H1 (cell line): ENCODE data around the gene SATB2. TPM values are rescaled to one million over a fixed set of nuclear protein-coding genes. Genes with fewer than 3 reads are reported as not detected.

Experiments
- CTCF ChIA-PET: fragments of 300-600 bp; sonication (Branson Sonifier 250); formaldehyde crosslinking; loops from one replicate; lab custom pipeline; 2021; ENCODE audit not compliant: partially characterized antibody; lab: Charles Lee
- POLR2A ChIA-PET: fragments of 300-600 bp; sonication (Branson Sonifier 250); formaldehyde crosslinking; loops from one replicate; lab custom pipeline; 2021; ENCODE audit warnings: inconsistent platforms; ENCODE audit not compliant: partially characterized antibody; lab: Charles Lee
- DNase-seq, 2 experiments: peaks; one replicate each; pipeline versions ENCODE4 v3.0.0 to v3.0.0-alpha.2; 2010 to 2022; ENCODE audit warnings: low spot score in 2 of 2, low read depth in 1 of 2, mixed read lengths in 1 of 2
- FAIRE-seq: peaks from 2 replicates; lab custom pipeline; 2011; peaks lifted over from hg19 to GRCh38; lab: Jason Lieb, UNC
- H2AFZ ChIP-seq: 2 replicates; pipeline ENCODE4 v1.8.1; 2012; ENCODE audit warnings: low read length, inconsistent platforms
- H2AK5ac ChIP-seq: 2 replicates; pipeline ENCODE4 v1.6.1; 2013; ENCODE audit warnings: low read depth, low read length
- H2BK120ac ChIP-seq: replicated peaks from 2 replicates; pipeline ENCODE3; 2013; ENCODE audit warnings: low read depth, low read length, inconsistent platforms
- H2BK12ac ChIP-seq: 2 replicates; pipeline ENCODE4 v1.6.1; 2013; ENCODE audit warnings: low read depth, low read length
- H2BK15ac ChIP-seq: 2 replicates; pipeline ENCODE4 v1.6.1; 2013; ENCODE audit warnings: low read length
- H2BK20ac ChIP-seq: 2 replicates; pipeline ENCODE4 v1.6.1; 2013; ENCODE audit warnings: low read length
- H2BK5ac ChIP-seq: 2 replicates; pipeline ENCODE4 v1.6.1; 2013; ENCODE audit warnings: low read depth, low read length
- H3K14ac ChIP-seq: 2 replicates; pipeline ENCODE4 v1.6.1; 2013; ENCODE audit warnings: inconsistent platforms; ENCODE audit not compliant: insufficient read length
- H3K18ac ChIP-seq: 2 replicates; pipeline ENCODE4 v1.6.1; 2013; ENCODE audit warnings: low read length; ENCODE audit errors: extremely low read depth
- H3K23ac ChIP-seq: 2 replicates; pipeline ENCODE4 v1.6.1; 2013; ENCODE audit warnings: inconsistent platforms; ENCODE audit not compliant: insufficient read length
- H3K23me2 ChIP-seq: 2 replicates; pipeline ENCODE4 v1.6.1; 2013; ENCODE audit warnings: low read depth, low read length
- H3K27ac ChIP-seq: 2 replicates; pipeline ENCODE4 v1.6.1; 2011; ENCODE audit warnings: low read depth, low read length, inconsistent platforms
- H3K27me3 ChIP-seq, 4 experiments: replicated peaks in 1 of 4; 1 replicate in 1 of 4; 2 replicates in 3 of 4; pipeline versions ENCODE4 v1.6.1 to v1.8.1; 2011 to 2013; ENCODE audit warnings: low read length in 3 of 4, mild to moderate bottlenecking in 3 of 4, inconsistent platforms in 2 of 4, mixed read lengths in 2 of 4, moderate library complexity in 1 of 4; ENCODE audit not compliant: control insufficient read depth in 3 of 4, insufficient read depth in 3 of 4; ENCODE audit errors: extremely low read depth in 1 of 4
- H3K36me3 ChIP-seq, 4 experiments: 2 replicates each; pipeline versions ENCODE4 v1.6.1 to v1.8.1; 2011 to 2013; ENCODE audit warnings: mild to moderate bottlenecking in 4 of 4, low read length in 3 of 4, moderate library complexity in 2 of 4, control low read depth in 1 of 4, inconsistent platforms in 1 of 4; ENCODE audit not compliant: insufficient read depth in 4 of 4, control insufficient read depth in 2 of 4
- H3K4ac ChIP-seq: replicated peaks from 2 replicates; pipeline ENCODE3; 2013; ENCODE audit warnings: low read length, low read depth, mixed read lengths, inconsistent platforms; ENCODE audit not compliant: insufficient read length
- H3K4me1 ChIP-seq, 4 experiments: replicated peaks in 1 of 4; 1 replicate in 1 of 4; 2 replicates in 3 of 4; pipeline versions ENCODE4 v1.6.1 to v1.8.1; 2011 to 2013; ENCODE audit warnings: low read length in 3 of 4, inconsistent platforms in 2 of 4, mixed read lengths in 1 of 4; ENCODE audit not compliant: insufficient read depth in 4 of 4, control insufficient read depth in 3 of 4
- H3K4me2 ChIP-seq, 2 experiments: 2 replicates each; pipeline versions ENCODE4 v1.6.1 to v1.8.1; 2011 to 2013; ENCODE audit warnings: low read depth in 2 of 2, low read length in 2 of 2, control low read depth in 1 of 2, inconsistent platforms in 1 of 2, mild to moderate bottlenecking in 1 of 2; ENCODE audit not compliant: insufficient read depth in 1 of 2
- H3K4me3 ChIP-seq, 4 experiments: fragments of 200-600, 300-600 bp in 1 of 4; sonication (generic), shearing (Covaris generic), sonication (Bioruptor Twin) in 1 of 4; 2 replicates each; pipeline versions ENCODE4 v1.5.1 to v1.8.1; 2011 to 2016; ENCODE audit warnings: low read length in 4 of 4, low read depth in 3 of 4, control low read depth in 2 of 4, inconsistent platforms in 2 of 4, mild to moderate bottlenecking in 2 of 4, mixed read lengths in 1 of 4, moderate library complexity in 1 of 4; ENCODE audit not compliant: insufficient read depth in 2 of 4; ENCODE audit errors: extremely low read depth in 1 of 4
- H3K56ac ChIP-seq: replicated peaks from 2 replicates; pipeline ENCODE3; 2013; ENCODE audit warnings: low read depth, mild to moderate bottlenecking, mixed read lengths, low read length, inconsistent platforms; ENCODE audit not compliant: insufficient read length
- H3K79me1 ChIP-seq: 2 replicates; pipeline ENCODE4 v1.6.1; 2013; ENCODE audit warnings: low read depth, low read length, control low read depth
- H3K79me2 ChIP-seq, 2 experiments: 2 replicates each; pipeline versions ENCODE4 v1.6.1 to v1.8.1; 2012 to 2013; ENCODE audit warnings: low read length in 2 of 2, mild to moderate bottlenecking in 2 of 2, inconsistent platforms in 1 of 2; ENCODE audit not compliant: insufficient read depth in 2 of 2, control insufficient read depth in 1 of 2
- H3K9ac ChIP-seq, 4 experiments: replicated peaks in 1 of 4; 1 replicate in 1 of 4; 2 replicates in 3 of 4; pipeline versions ENCODE4 v1.6.1 to v1.8.1; 2011 to 2013; ENCODE audit warnings: low read depth in 3 of 4, low read length in 3 of 4, control low read depth in 2 of 4, mild to moderate bottlenecking in 2 of 4, moderate library complexity in 2 of 4, inconsistent platforms in 1 of 4; ENCODE audit errors: extremely low read depth in 1 of 4
- H3K9me3 ChIP-seq, 2 experiments: 2 replicates each; pipeline versions ENCODE4 v1.6.1 to v1.8.1; 2012 to 2013; ENCODE audit warnings: mild to moderate bottlenecking in 2 of 2, moderate library complexity in 2 of 2, control low read depth in 1 of 2, inconsistent platforms in 1 of 2, low read depth in 1 of 2, low read length in 1 of 2, mixed read lengths in 1 of 2; ENCODE audit not compliant: insufficient read depth in 2 of 2
- H4K20me1 ChIP-seq, 2 experiments: replicated peaks in 1 of 2; 2 replicates each; pipeline versions ENCODE3 to v1.8.1; 2011 to 2013; ENCODE audit warnings: inconsistent platforms in 2 of 2, low read length in 2 of 2, mild to moderate bottlenecking in 1 of 2; ENCODE audit not compliant: insufficient read depth in 2 of 2, control insufficient read depth in 1 of 2
- H4K5ac ChIP-seq: 2 replicates; pipeline ENCODE4 v1.6.1; 2013; ENCODE audit warnings: low read length, low read depth, mixed read lengths, inconsistent platforms; ENCODE audit not compliant: insufficient read length
- H4K8ac ChIP-seq: 2 replicates; pipeline ENCODE4 v1.8.0; 2013; ENCODE audit warnings: mild to moderate bottlenecking, moderate library complexity, low read length, inconsistent platforms; ENCODE audit not compliant: insufficient read depth; ENCODE audit errors: extremely low read depth
- H4K91ac ChIP-seq: replicated peaks from 2 replicates; pipeline ENCODE3; 2013; ENCODE audit warnings: low read length, mixed read lengths, inconsistent platforms; ENCODE audit not compliant: insufficient read length
- ASH2L ChIP-seq: fragments of 200-600, 300-600 bp; sonication (generic); IDR thresholded peaks from one replicate; pipeline ENCODE4 v1.7.1; 2017; ENCODE audit warnings: low read length
- ATF3 ChIP-seq: IDR thresholded peaks from 2 replicates; pipeline ENCODE4 v1.6.1; 2011; ENCODE audit warnings: low read depth, mild to moderate bottlenecking, low read length; ENCODE audit not compliant: insufficient read depth
- CEBPB ChIP-seq: IDR thresholded peaks from 2 replicates; pipeline ENCODE4 v1.6.1; 2012; ENCODE audit warnings: low read depth, low read length
- RFX5 ChIP-seq: IDR thresholded peaks from 2 replicates; pipeline ENCODE4 v1.6.1; 2011; ENCODE audit warnings: low read depth, low read length, improper control_type of control experiment, borderline replicate concordance
- TAF1 ChIP-seq: IDR thresholded peaks from 2 replicates; pipeline ENCODE4 v1.6.1; 2011; ENCODE audit warnings: mild to moderate bottlenecking, low read depth, low read length
- USF2 ChIP-seq: IDR thresholded peaks from 2 replicates; pipeline ENCODE4 v1.6.1; 2011; ENCODE audit warnings: low read length, improper control_type of control experiment
- YY1 ChIP-seq: IDR thresholded peaks from 2 replicates; pipeline ENCODE4 v1.6.1; 2011; ENCODE audit warnings: low read depth, mild to moderate bottlenecking, low read length
- WGBS, 2 experiments: shearing (Covaris generic) in 1 of 2; methylation state at CpG; one replicate each; pipeline versions ENCODE4 v1.1.6 to v1.1.7; 2013 to 2015; ENCODE audit warnings: low lambda C conversion rate in 2 of 2, mixed read lengths in 2 of 2, inconsistent platforms in 1 of 2, low coverage in 1 of 2, missing lambda C conversion rate in 1 of 2; ENCODE audit not compliant: insufficient replicate concordance in 2 of 2, insufficient coverage in 1 of 2, insufficient read length in 1 of 2; ENCODE audit errors: extremely low coverage in 1 of 2, missing lambda C conversion rate in 1 of 2; 5-methylcytosine and 5-hydroxymethylcytosine counted together
- polyA plus RNA-seq, 7 experiments: library from polyadenylated mRNA; depleted of rRNA in 3 of 7; stranded (reverse) in 5 of 7; unstranded in 2 of 7; fragments of >200 nt in 5 of 7; fragments of 200-250 nt in 2 of 7; gene quantifications; 1 replicate in 5 of 7; 2 replicates in 1 of 7; 4 replicates in 1 of 7; pipeline versions ENCODE4 v1.2.1 to v1.2.3, GENCODE V29; 2011 to 2013; ENCODE audit warnings: missing spikeins in 2 of 7, mixed read lengths in 2 of 7
- total RNA-seq: library from RNA; stranded (reverse); fragmentation: NEBNext Ultra II Directional; extraction: Animal tissue kit (Norgen Biotek cat#: 25700); gene quantifications from 2 replicates; pipeline ENCODE4 v1.2.1, GENCODE V29; 2021

Gene SATB2
- total and polyA plus RNA-seq, 2 of the 8 experiments (the other 6 are each of a cell fraction or from before 2014, with no cell fraction given), result 1.3 to 5.7 TPM

GRCh38 chr2:199329031-199329430, 128.7 kb downstream of the SATB2 start:
- CTCF ChIA-PET, result interaction anchor here (1.4 kb wide), 1 partner anchor 9 kb away, joined by 6 read pairs; no protein-coding TSS in a partner anchor

More at GRCh38 chr2:199329031-199329430, 128.7 kb downstream of the SATB2 start:
- H3K4me3 ChIP-seq, result no peak overlapping the region
- H3K9me3 ChIP-seq, result no peaks in the 10 kb centered on the region
- no peak overlapping the region for H3K14ac ChIP-seq
- no peaks in the 10 kb centered on the region for H4K20me1 ChIP-seq
- TF ChIP-seq ATF3 (no peak), ASH2L (no peak), CEBPB (no peak), USF2 (no peak), RFX5 (no peak), YY1 (no peak), TAF1 (no peak)
- TF ChIP-seq, all 59 proteins: peak for 0
- Histone ChIP-seq H3K56ac (no peak overlapping the region), H3K23me2 (no peaks in the 10 kb centered on the region), H2AFZ (no peak overlapping the region), H4K5ac (no peak overlapping the region), H3K4me2 (no peak overlapping the region), H2BK12ac (no peak overlapping the region), H3K79me1 (no peaks in the 10 kb centered on the region), H2BK5ac (no peak overlapping the region), H2BK120ac (no peak overlapping the region), H3K4me1 (no peaks in the 10 kb centered on the region), H4K91ac (no peak overlapping the region), H2BK15ac (no peak overlapping the region), H3K9ac (no peak overlapping the region), H3K79me2 (no peaks in the 10 kb centered on the region), H3K18ac (no peak overlapping the region), H2AK5ac (no peak overlapping the region), H2BK20ac (no peak overlapping the region), H3K4ac (no peak overlapping the region), H3K27ac (no peak overlapping the region), H3K27me3 (no peaks in the 10 kb centered on the region), H3K23ac (no peak overlapping the region), H4K8ac (no peak overlapping the region), H3K36me3 (no peaks in the 10 kb centered on the region)
- 96% methylated on average over 4 of the region's 4 CpGs; no CpG with 5 or more reads in 1 of the 2 experiments for WGBS, 2 experiments
- FAIRE-seq (no peak), DNase-seq (no peak)
- POLR2A ChIA-PET, result no interaction called here
